Epithelial cell of prostate (primary cell): ENCODE results near the gene MICAL3.

Experiments
- DNase-seq: peaks from one replicate; pipeline ENCODE4 v3.0.0-alpha.2; 2011; ENCODE audit warnings: low read depth, low spot score
- H3K27ac ChIP-seq: fragments of 450-650 bp; 2 replicates; pipeline ENCODE4 v1.5.1; 2017; ENCODE audit warnings: mild to moderate bottlenecking

MICAL3 gene

DNA sequence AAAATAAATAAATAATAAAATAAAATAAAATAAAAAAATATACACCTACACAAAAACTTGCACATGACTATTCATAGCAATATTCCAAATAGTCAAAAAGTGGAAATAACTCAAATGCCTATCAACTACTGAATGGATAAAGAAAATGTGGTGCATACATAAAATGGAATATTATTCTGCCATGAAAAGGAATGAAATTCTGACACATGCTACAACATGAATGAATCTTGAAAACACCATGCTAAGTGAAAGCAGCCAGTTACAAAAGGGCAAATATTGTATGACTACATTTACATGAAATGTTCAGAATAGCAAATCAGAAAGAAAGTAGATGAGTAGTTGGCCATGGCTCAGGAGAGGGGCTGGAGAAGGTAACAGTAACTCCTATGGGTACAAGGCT is 46.3 kb downstream of the MICAL3 start:
- no peak overlapping the region for H3K27ac ChIP-seq
- no peak for DNase-seq

DNA sequence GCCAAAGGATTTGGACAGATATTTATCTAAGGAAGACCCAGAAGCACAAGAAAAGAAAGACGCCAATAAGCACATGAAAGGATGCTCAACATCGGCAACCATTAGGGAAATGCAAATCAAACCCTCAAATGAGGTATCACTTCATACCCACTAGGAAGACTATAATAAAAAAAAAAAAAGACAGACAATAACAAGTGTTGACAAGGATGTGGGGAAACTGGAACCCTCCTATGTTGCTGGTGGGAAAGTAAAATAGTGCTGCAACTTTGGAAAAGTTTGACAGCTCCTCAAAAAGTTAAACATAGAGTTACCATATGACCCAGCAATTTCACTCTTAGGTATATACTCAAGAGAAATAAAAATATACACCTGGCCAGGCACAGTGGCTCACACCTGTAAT is 47.0 kb downstream of the MICAL3 start:
- no peak overlapping the region for H3K27ac ChIP-seq
- DNase-seq = no peak

DNA sequence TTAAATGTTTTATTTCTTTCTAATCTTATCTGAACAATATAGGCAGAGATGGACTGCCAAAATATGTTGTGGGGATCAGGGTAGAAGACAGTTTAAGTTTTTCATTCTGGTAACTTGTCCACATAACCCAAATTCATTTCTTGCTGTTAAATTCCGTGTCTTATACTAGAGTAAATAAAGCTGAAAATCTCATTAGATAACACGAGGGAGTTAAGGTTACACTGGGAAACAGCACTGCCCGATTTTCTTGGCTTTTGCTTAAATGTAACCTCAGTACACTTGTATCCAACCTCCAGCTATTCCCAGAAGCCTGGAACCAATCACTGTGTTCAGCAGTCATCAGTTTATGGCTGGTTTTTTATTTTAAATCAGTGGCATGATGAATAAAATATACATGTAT is 48.2 kb downstream of the MICAL3 start:
- H3K27ac ChIP-seq = no peak overlapping the region
- DNase-seq = no peak

DNA sequence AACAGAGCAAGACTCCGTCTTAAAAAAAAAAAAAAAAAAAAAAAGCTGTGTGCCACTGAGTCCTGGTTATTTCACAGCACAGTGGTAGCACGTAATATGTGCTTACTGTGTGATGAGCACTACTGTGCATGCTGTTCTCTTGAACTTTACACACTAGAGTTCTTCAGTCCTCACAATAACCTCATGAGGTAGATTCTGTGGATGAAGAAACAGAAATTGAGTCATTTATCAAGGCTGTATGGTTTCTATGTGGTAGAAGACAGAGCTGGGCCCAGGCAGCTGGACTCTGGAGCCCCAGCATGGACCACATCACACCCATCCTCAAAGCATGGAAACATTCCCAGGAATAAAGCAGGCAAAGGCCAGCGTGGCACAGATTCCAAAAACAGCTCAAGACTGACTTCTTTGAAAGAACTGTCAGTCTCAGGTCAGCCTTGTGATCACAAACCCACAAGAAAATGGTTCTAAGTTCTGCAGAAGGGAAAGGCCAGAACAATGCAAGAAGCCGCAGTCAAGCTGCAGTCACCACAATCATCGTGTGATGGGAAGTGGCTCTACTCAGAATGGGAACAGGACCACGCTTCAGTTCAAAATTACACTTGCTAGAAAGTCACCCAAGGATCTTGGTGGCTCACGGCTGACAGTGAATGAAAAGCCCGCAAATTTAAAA is 49.5 kb downstream of the MICAL3 start:
- DNase-seq = no peak
- no peak overlapping the region for H3K27ac ChIP-seq

DNA sequence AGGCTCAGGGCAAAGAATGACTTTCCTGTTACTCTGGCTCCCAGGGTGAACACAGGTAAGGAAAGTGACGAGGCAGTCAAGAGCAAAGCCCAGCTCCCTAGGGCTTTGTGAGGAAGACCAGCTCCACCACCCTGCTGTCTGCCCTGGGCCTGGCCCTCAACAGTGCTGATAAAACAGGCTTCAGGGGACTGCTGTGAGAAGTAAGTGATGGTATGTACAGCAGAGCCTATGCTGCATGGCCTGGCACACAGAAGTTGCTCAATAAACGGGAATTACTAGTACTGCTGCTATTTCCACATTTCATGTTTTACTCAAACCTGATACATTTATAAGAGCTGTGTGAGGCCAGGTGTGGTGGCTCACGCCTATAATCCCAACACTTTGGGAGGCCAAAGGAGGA is 50.3 kb downstream of the MICAL3 start:
- no peak overlapping the region for H3K27ac ChIP-seq
- DNase-seq = no peak

DNA sequence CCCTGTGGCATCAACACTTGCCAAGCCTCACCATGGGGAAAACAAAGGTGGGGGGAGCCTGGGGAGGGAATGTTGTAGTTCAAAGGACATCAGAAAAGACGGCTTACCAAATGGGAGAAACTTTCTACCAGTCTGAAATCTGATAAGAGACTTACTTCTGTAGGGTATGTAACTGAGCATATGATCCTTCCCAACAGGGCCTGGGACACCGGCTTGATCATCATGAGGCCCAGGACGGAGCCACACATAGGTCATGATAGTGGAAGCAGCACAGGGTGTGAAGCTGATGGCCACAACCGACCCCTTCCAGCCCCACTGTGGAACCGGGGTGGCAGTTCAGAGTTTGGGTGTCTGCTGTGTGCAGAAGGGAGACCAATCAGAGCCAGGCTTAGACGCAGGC is 51.1 kb downstream of the MICAL3 start:
- H3K27ac ChIP-seq = no peak overlapping the region
- DNase-seq = no peak

DNA sequence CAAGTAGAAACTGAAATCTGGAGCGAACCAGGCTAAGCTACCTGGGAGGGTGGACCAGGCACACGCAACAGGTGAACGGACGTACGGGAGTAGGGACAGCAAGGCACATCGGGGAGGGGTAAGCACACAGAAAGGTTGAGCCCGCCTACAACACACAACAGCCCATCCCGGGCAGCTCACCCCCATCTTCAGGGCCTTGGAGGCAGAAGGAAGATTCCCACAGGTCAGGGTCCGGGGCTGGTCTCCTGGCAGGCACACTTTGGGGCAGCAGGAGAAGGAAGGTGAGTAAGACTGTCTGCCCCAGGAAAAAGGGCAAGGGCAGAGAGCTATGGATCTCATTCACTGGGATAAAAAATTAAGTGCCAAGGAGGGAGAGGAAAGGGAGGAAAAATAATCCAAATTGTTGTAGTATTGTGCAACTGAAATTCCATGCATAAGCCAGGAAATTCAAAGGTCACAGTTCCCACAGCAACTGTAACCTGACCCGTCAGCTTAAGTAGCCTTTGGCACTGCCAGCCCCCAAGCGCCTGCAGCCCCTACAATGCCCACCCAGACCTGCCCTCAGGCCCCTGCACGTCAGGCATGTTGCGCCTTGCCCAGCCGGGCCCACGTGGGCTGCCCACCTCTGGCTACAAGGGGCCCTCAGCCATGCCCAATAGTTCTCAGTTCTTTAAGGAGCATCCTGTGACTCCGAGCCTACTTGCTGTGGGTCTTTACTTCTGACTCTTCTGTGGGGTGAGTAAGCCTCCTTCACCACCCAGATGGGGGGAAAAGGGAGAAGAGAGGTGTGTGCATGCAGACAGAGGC is 51.8 kb downstream of the MICAL3 start:
- DNase-seq = no peak
- peak overlapping the region; percentile 10 for H3K27ac ChIP-seq

DNA sequence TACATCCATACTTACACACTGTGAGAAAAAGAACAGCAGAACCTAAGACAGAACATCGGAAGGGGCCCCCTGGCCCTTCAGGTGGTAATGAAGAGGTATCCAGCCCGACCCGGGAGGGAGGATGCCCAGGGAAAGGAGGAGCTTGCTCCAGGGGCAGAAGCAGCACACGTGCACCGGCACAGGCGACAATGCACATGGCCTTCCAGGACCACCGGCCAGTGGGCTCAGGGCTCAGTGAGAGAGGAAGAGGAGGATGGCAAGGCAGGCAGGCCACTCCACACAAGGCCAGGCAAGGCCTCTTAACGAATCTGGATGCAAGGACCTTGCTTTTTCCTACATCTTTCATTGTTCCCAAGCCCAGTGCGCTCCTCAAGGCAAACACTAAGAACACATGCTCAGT is 52.6 kb downstream of the MICAL3 start:
- no peak for DNase-seq
- no peak overlapping the region for H3K27ac ChIP-seq

DNA sequence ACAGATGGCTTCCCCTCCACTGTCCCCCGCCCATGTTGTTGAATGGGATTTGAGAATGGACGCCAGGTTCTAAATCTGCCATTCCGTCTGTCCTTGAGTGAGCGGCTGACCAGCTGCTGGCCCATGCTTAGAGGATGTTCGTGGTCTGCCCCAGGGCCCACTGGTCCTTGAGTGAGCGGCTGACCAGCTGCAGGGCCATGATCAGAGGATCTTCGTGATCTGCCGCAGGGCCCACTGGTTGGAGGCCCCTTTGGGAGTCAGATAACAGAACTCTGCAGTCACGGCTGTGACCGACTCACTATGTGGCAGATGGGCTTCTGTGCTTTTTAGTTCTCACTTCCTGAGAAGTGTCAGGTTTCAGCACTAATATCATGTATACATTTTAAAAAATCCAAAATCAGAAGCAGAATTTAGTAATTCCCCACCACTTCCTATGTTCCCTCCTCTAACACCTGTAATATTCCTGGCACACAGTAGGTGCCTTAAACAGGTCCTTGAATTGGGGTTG is 54.1 kb downstream of the MICAL3 start:
- peak overlapping the region; percentile 8 for H3K27ac ChIP-seq
- DNase-seq = no peak

DNA sequence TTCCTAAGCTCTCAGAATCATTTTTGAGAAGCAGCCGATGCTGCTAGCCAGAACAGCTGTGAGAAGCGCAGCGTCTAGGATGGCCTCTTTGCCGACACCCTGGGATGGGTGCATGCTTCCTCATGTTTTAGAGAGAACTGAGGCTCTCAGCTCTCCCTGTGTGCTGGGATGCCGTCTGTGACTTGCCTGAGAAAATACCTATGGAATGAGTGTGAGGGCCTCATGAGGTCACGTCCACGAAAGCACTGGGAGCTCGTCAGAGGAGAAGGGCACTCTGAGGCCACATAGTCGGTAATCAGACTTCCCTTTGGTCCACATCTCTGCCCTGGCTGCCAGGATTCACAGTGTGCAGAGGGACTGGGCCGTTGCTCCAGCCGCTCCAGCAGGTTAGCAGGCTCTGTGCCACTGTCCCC is 54.7 kb downstream of the MICAL3 start:
- peak overlapping the region; percentile 8 for H3K27ac ChIP-seq
- peak; percentile 37 for DNase-seq

DNA sequence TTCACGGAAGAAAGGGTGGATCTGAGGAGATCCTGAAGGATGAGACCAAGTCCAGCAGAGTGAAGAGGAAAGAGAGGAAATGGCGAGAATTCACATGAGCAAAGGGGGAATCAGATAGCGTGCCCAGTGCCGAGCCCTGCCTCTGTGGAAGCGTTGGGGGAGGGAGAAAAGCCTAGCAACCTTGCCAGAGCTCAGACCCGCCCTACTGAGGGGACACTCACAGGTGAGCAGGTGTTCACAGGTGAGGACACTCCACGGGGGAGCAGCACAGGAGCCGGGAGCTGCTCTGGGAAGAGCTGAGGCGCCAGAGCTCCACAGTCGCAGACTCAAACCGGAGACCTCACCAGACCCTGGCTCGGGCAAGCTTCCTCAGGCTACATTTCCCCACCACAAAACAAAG is 56.2 kb downstream of the MICAL3 start:
- H3K27ac ChIP-seq = no peak overlapping the region
- no peak for DNase-seq

DNA sequence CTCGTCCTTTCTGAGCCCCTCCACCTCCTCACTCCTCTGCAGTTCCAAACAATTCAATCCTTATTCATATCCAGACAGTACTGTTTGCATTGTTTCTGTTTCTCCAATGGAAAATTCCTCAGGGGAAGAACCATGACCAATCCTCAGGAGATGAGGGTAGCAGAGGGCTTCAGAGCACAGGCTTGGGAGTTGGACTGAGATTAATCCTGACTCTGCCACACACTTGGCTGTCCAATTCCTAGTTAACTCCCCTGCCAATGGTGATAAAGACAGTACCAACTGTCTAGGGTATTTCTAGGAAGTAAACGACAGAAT is 58.0 kb downstream of the MICAL3 start:
- no peak overlapping the region for H3K27ac ChIP-seq
- DNase-seq = no peak

DNA sequence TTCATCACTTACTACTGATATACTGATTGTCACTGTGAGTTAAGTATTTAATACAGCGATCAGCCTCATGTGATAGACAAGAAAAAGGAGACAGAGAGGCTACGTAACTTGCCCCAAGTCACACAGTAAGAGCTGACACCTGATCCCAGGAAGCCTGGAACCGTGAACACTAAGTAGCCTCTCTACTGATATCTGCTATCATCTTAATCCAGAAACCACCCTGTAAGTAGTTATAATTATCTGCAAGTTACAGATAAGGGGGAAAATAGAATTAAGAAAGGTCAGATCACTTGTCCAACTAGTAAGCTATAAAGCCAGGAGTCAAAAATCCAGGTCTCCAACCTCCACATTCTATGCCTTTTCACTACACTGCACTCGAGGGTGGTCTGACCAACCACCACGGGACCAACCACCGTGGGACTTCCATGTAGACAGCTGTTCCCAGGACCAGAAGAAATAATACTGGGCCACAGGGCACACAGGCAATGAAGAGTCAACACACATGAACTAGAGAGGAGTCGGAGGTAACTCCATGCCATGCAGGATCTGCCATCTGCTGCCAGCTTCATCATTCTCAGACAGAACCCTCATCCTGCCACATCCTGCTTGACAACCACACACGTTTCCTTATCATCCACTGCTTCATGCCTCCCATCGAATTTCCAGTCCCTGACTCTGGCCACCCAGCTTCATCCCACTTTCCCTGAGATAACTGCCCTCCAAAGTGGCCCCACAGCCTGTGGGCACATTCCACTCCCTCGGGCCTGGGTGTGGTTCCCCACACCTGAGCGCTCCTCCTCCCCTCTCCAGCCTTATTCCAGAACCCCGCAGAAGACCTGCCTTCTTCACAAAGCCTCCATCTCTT is 58.6 kb downstream of the MICAL3 start:
- no peak for DNase-seq
- H3K27ac ChIP-seq = no peak overlapping the region

DNA sequence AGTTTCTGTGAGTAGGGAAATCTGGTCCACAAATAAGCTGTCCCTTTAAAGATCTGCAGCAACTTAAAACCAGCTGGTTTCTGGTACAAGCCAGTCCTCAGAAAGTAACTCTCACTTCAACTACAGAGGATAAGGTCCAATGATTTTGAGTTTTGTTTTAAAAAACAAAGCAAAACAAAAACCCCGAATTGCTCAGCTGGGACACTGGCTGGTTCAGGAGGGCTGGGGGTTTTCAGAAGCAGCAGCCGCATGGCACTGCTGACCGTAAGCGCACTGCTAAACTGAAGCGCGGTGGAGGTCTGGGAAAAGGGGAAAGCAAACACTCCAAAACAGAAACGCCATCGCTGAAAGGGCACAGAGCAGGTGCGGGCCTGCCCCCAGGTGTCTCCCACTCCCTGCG is 59.7 kb downstream of the MICAL3 start:
- DNase-seq = no peak
- no peak overlapping the region for H3K27ac ChIP-seq

DNA sequence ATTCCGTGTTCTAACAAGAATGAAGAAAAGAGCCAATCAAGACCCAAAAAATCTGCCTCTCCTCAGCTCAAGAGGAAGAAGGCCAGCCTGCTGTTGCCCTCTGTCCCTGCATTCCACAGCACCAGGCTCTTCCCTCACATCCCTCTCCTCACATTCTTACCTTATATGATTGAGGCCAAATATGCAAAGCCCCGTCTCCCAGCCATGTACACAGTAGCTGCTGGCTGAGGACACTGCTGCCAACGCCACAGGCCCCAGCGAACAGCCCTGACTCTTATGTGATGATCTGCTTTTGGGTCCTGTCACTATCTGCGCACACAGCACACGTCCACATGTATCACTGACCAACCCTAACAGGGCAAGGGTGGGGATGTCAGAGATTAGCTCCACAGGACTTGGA is 60.2 kb downstream of the MICAL3 start:
- DNase-seq = no peak
- no peak overlapping the region for H3K27ac ChIP-seq

DNA sequence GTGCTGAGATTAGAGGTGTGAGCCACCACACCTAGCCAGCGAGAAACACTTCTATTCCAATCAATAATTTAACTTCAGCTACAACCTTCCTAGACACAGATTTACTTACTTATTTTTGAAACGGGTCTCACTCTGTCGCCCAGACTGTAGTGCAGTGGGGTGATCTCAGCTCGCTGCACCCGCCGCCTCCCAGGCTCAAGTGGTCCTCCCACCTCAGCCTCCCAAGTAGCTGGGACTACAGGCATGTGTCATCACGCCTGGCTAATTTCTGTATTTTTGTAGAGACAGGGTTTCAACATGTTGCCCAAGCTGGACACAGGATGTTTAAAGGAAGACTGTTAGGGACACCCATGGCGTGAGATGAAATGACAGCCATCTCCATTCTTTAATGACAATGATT is 61.3 kb downstream of the MICAL3 start:
- DNase-seq = no peak

DNA sequence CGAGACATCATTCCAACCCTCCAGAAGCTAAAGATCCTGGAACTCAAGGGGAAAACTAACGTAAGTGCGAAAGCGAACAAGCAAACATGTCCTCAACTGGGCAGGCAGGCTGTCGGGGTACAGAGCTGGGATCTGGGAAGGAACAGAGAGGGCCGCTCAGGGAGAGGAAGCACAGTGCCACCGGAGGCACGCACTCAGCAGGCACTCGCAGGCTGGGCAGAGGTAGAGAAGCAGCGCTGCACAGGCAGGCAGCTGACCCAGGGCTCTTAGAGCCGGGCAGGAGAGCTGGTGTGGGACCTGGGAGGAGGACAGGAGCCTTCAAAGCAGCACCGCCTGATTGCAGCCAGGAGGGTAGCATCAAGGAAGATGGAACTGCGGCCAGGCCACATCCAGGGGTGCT is 62.2 kb downstream of the MICAL3 start:
- H3K27ac ChIP-seq = no peak overlapping the region
- DNase-seq = no peak

More for the DNA sequence above, 61.3 kb downstream of the MICAL3 start:
- no peak overlapping the region for H3K27ac ChIP-seq

DNA sequence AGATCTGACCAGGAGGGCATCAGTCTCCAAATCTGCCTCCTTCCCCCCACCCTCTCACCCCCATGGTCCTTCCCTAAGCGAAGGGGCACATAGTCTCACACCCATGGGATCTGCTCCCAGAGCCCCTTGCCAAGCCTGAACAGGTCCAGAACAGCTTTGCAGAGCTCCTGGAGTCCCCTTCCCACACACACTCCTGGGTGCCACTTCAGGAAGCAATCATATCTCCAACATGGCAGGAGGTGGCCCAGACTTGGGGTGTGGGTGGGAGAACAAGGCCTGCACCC is 63.0 kb downstream of the MICAL3 start:
- H3K27ac ChIP-seq = no peak overlapping the region
- DNase-seq = no peak

DNA sequence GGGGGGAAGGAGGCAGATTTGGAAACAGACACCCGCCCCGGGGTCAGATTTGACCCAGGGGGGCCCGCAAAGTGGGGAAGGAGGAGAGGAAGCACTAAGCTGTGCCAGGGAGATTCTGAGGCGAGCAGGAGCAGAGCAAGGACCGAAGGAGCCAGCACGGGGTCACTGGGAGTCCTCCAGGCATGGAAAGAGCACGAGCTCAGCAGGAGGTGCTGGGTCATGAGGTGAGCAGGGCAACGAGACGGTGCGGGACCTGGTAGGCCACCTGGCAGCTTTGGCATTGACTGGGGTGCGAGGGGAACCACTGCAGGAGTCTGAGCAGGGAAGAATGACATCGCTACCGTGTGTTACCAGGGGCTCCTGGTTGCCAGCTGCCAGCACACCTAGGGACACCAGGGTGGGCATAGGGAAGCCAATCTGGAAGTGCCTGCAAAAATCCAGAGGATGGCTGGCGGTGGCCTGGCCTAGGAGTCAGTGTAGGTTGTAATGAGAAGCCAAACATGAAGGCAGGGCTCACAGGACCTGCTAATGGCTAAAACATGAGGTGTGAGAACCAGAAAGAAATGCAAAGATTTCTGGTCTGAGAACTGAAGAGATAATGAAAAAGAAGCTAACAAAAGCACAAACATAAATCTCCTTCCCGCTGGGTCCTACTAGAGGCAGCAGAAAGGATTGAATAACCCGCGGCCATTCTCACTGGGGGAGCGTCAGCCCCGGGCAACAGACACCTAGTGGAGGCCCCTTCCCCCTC is 63.5 kb downstream of the MICAL3 start:
- no peak for DNase-seq
- H3K27ac ChIP-seq = no peak overlapping the region

DNA sequence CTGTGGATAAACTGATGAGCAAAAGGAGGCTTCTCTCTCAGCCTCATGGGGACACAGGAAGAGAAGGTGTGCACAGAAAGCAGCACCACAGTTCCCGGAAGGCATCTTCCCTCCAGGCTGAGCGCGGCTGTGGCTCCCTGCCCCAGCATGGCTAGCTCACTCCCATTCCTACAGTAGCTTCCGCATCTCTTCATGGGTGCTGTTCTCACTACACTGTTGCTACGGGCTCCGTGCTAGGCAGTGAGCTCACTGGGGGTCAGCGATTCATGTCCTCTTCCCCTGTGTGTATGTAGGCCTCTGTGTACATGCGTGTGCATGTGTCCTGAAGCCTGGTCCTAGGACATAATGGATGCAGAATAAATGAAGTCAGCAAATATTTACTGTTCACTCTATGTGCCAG is 64.3 kb downstream of the MICAL3 start:
- no peak for DNase-seq
- H3K27ac ChIP-seq = no peak overlapping the region

DNA sequence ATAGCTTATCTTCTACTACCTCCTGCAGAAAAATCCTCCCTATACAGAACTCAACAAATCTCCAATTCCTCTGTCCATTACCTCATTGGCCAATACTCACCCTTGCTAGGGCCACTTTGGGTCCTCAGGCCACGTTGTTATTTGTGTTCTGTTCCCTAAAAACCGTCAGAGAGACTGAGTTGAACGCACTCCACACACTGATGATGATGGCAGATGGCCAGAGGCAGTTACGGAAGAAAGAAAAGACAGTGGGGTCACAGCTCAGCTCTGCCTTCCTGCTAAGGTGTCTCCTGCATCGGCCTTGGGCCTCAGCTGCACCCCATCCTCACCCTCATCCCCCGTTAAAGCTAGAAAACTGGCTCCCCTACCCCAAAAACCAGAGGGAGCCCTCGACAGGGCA is 66.2 kb downstream of the MICAL3 start:
- DNase-seq = no peak
- H3K27ac ChIP-seq = no peak overlapping the region
